Caco-2 (cell line): ENCODE measurements around the gene STARD3NL. TPM values are rescaled to one million over a fixed set of nuclear protein-coding genes. Genes with fewer than 3 reads are reported as not detected.

ENCODE experiments used
- BruUV-seq: library from RNA; stranded (reverse); fragments of 400-500 nt; replicated peaks from 2 replicates; lab custom pipeline; 2021; lab: Mats Ljungman, UMichigan
- CTCF ChIA-PET: fragments of 300-600 bp; sonication (Branson Sonifier 250); formaldehyde crosslinking; loops from one replicate; lab custom pipeline; 2022; ENCODE audit warnings: antibody characterized with exemption; lab: Charles Lee
- POLR2A ChIA-PET: fragments of 300-600 bp; sonication (Branson Sonifier 250); formaldehyde crosslinking; loops from one replicate; lab custom pipeline; 2022; ENCODE audit warnings: antibody characterized with exemption; lab: Charles Lee
- DNase-seq, 2 experiments: peaks; one replicate each; pipeline versions ENCODE4 v3.0.0 to v3.0.0-alpha.2; 2020 to 2022
- H3K27me3 ChIP-seq: replicated peaks from 2 replicates; pipeline ENCODE4 v1.6.0; 2011; ENCODE audit warnings: low read length; ENCODE audit not compliant: control insufficient read depth, insufficient read depth
- H3K36me3 ChIP-seq: 2 replicates; pipeline ENCODE4 v1.5.1; 2011; ENCODE audit warnings: low read length; ENCODE audit not compliant: control insufficient read depth, insufficient read depth
- H3K4me1 ChIP-seq: fragments of 250-450 bp; sonication (Bioruptor Pico); 2 replicates; pipeline ENCODE4 v1.5.1; 2020; ENCODE audit warnings: mild to moderate bottlenecking
- H3K4me3 ChIP-seq: 2 replicates; pipeline ENCODE4 v1.5.1; 2011; ENCODE audit warnings: low read depth, mild to moderate bottlenecking, control low read depth, low read length
- H3K9me3 ChIP-seq: fragments of 250-450 bp; sonication (Bioruptor Pico); 2 replicates; pipeline ENCODE4 v1.5.1; 2020; ENCODE audit warnings: mild to moderate bottlenecking, moderate library complexity
- H3K27ac Mint-ChIP-seq: one replicate; pipeline ENCODE4 v1.8.0; 2022; ENCODE audit warnings: mixed read lengths; ENCODE audit not compliant: unreplicated experiment
- H3K27me3 Mint-ChIP-seq: one replicate; pipeline ENCODE4 v1.8.0; 2022; ENCODE audit warnings: mixed read lengths; ENCODE audit not compliant: insufficient read depth, unreplicated experiment
- H3K36me3 Mint-ChIP-seq: one replicate; pipeline ENCODE4 v1.8.0; 2022; ENCODE audit warnings: mild to moderate bottlenecking, mixed read lengths; ENCODE audit not compliant: insufficient read depth, unreplicated experiment
- H3K4me1 Mint-ChIP-seq: one replicate; pipeline ENCODE4 v1.8.0; 2022; ENCODE audit warnings: low read depth, mixed read lengths; ENCODE audit not compliant: unreplicated experiment
- H3K4me3 Mint-ChIP-seq: one replicate; pipeline ENCODE4 v1.8.0; 2022; ENCODE audit warnings: mild to moderate bottlenecking, moderate library complexity, mixed read lengths; ENCODE audit not compliant: unreplicated experiment
- H3K9me3 Mint-ChIP-seq: one replicate; pipeline ENCODE4 v1.8.0; 2022; ENCODE audit warnings: mixed read lengths; ENCODE audit not compliant: unreplicated experiment
- intact Hi-C: fragments of 100-400 bp; cut with micrococcal nuclease; formaldehyde crosslinking; loops from one replicate; pipeline ENCODE4 v1.10.0; 2022; ENCODE audit not compliant: unreplicated experiment
- total RNA-seq: library from RNA; stranded (reverse); gene quantifications from 2 replicates; pipeline ENCODE4 v1.2.3, GENCODE V29; 2022
- TF ChIP-seq, protein P1 (sequence below), 2 experiments: fragments of 200-600 bp in 1 of 2; IDR thresholded peaks; 1 replicate in 1 of 2; 2 replicates in 1 of 2; pipeline versions ENCODE4 v1.5.1 to v1.8.0; 2011 to 2022; ENCODE audit warnings: antibody characterized with exemption in 1 of 2, control low read depth in 1 of 2, inconsistent platforms in 1 of 2, low read depth in 1 of 2, low read length in 1 of 2, mild to moderate bottlenecking in 1 of 2, moderate library complexity in 1 of 2; ENCODE audit not compliant: insufficient read depth in 1 of 2, severe bottlenecking in 1 of 2, unreplicated experiment in 1 of 2

STARD3NL gene
- total RNA-seq, 1 experiment from 2014 or later, result 32.6 TPM

DNA sequence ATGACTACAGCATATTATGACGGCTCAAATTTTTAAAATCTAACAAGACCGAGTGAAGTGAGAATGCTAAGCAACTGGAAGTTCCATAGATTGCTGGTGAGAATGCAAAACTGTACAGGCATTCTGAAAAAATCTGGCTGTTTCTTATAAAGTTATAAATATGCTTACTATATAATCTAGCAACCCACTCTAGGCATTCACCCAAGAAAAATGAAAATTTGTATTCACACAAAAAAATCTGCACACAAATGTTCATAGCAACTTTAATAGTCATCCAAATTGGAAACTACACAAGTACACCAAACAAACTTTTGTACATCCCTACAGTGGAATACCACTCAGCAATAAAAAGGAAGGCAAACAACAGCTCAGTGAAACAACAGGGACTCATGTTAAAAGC lies 39.9 kb upstream of the STARD3NL start:
- no peak overlapping the region for H3K4me3 Mint-ChIP-seq
- no peaks in the 10 kb centered on the region for H3K36me3 Mint-ChIP-seq
- CTCF ChIA-PET, result no interaction called here
- H3K4me1 ChIP-seq, result no peaks in the 10 kb centered on the region
- no peaks in the 10 kb centered on the region for H3K9me3 ChIP-seq
- BruUV-seq, result no TSS peak
- DNase-seq, result no peak
- H3K27me3 Mint-ChIP-seq, result peaks cover 9% of the 10 kb centered on the region
- no peaks in the 10 kb centered on the region for H3K36me3 ChIP-seq
- H3K4me1 Mint-ChIP-seq, result no peaks in the 10 kb centered on the region
- H3K27me3 ChIP-seq, result no peaks in the 10 kb centered on the region; the same call in 1 of the 2 replicates
- H3K27ac Mint-ChIP-seq, result no peak overlapping the region
- H3K9me3 Mint-ChIP-seq, result no peaks in the 10 kb centered on the region
- no peak overlapping the region for H3K4me3 ChIP-seq
- TF ChIP-seq, protein P1, sequence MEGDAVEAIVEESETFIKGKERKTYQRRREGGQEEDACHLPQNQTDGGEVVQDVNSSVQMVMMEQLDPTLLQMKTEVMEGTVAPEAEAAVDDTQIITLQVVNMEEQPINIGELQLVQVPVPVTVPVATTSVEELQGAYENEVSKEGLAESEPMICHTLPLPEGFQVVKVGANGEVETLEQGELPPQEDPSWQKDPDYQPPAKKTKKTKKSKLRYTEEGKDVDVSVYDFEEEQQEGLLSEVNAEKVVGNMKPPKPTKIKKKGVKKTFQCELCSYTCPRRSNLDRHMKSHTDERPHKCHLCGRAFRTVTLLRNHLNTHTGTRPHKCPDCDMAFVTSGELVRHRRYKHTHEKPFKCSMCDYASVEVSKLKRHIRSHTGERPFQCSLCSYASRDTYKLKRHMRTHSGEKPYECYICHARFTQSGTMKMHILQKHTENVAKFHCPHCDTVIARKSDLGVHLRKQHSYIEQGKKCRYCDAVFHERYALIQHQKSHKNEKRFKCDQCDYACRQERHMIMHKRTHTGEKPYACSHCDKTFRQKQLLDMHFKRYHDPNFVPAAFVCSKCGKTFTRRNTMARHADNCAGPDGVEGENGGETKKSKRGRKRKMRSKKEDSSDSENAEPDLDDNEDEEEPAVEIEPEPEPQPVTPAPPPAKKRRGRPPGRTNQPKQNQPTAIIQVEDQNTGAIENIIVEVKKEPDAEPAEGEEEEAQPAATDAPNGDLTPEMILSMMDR (IDR thresholded peaks at IDR 0.05; ENCODE audit: insufficient read depth in 1 of 2, low read depth in 1 of 2, low read length in 1 of 2, severe bottlenecking in 1 of 2, unreplicated experiment in 1 of 2), result no peak
- intact Hi-C loops, result no loop called here
- POLR2A ChIA-PET, result no interaction called here

DNA sequence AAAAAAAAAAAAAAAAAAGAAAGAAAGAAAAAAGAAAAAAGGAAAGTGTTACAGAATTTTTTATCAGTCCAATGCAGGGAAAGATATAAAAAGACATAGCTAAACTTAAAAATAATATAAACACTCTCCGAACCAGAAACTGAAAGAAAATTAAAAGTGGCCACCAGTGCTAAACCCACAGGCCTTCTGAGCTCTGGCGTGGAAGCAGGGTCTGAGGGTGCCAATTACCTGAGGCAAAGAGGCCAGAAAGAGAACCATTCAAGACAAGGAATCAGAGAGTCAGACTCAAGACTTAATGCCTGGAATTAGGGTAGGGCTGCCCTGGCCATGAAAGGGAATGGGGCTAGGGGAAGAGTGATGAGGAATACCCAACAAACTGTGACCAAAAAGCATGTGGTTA lies 36.9 kb upstream of the STARD3NL start:
- TF ChIP-seq, protein P1 (IDR thresholded peaks at IDR 0.05; ENCODE audit: insufficient read depth in 1 of 2, low read depth in 1 of 2, low read length in 1 of 2, severe bottlenecking in 1 of 2, unreplicated experiment in 1 of 2), result no peak
- H3K27ac Mint-ChIP-seq, result no peak overlapping the region
- POLR2A ChIA-PET, result no interaction called here
- no TSS peak for BruUV-seq
- no peaks in the 10 kb centered on the region for H3K9me3 Mint-ChIP-seq
- H3K36me3 ChIP-seq, result no peaks in the 10 kb centered on the region
- H3K4me1 Mint-ChIP-seq, result no peaks in the 10 kb centered on the region
- intact Hi-C loops, result no loop called here
- peaks cover 7% of the 10 kb centered on the region for H3K27me3 Mint-ChIP-seq
- no peaks in the 10 kb centered on the region for H3K9me3 ChIP-seq
- no peaks in the 10 kb centered on the region for H3K36me3 Mint-ChIP-seq
- no peaks in the 10 kb centered on the region for H3K27me3 ChIP-seq
- no peak overlapping the region for H3K4me3 Mint-ChIP-seq
- no peak for DNase-seq
- no peak overlapping the region for H3K4me3 ChIP-seq
- no peaks in the 10 kb centered on the region for H3K4me1 ChIP-seq
- CTCF ChIA-PET, result no interaction called here

DNA sequence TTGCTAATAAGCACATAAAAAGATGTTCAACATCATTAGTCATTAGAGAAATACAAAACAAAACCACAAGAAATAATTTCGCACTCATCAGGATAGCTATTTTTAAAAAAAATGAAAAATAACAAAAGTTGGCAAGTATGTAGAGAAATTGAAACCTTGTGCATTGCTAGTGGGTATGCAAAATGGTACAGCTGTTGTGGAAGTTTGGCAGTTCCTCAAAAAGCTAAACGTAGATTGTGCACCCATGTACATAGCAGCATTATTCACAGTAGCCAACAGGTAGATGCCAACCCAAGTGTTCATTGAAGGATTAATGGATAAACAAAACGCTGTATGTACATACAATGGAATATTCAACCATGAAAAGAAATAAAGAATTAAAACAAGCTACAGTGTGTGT lies 35.3 kb upstream of the STARD3NL start:
- POLR2A ChIA-PET, result no interaction called here
- Mint-ChIP-seq H3K9me3 (no peaks in the 10 kb centered on the region), H3K4me1 (no peaks in the 10 kb centered on the region), H3K36me3 (no peaks in the 10 kb centered on the region), H3K4me3 (no peak overlapping the region), H3K27ac (no peak overlapping the region), H3K27me3 (peaks cover 3% of the 10 kb centered on the region)
- intact Hi-C loops, result no loop called here
- H3K9me3 ChIP-seq, result no peaks in the 10 kb centered on the region
- no TSS peak for BruUV-seq
- no peaks in the 10 kb centered on the region for H3K27me3 ChIP-seq
- CTCF ChIA-PET, result no interaction called here
- H3K4me1 ChIP-seq, result no peaks in the 10 kb centered on the region
- TF ChIP-seq, protein P1 (IDR thresholded peaks at IDR 0.05; ENCODE audit: insufficient read depth in 1 of 2, low read depth in 1 of 2, low read length in 1 of 2, severe bottlenecking in 1 of 2, unreplicated experiment in 1 of 2), result no peak
- H3K4me3 ChIP-seq, result no peak overlapping the region
- DNase-seq, result no peak
- H3K36me3 ChIP-seq, result no peaks in the 10 kb centered on the region
